ES-I3 (cell line): Measurements from ENCODE around the gene KLHL3.

Source experiments
- H3K36me3 ChIP-seq: 2 replicates; pipeline ENCODE4 v1.6.1; 2013; ENCODE audit warnings: mild to moderate bottlenecking, low read length, control low read depth, moderate library complexity; ENCODE audit not compliant: insufficient read depth
- H3K4me1 ChIP-seq: 2 replicates; pipeline ENCODE4 v1.6.1; 2013; ENCODE audit warnings: mild to moderate bottlenecking, control low read depth, low read length; ENCODE audit not compliant: insufficient read depth
- H3K9ac ChIP-seq: 2 replicates; pipeline ENCODE4 v1.6.1; 2013; ENCODE audit warnings: low read depth, mild to moderate bottlenecking, low read length, moderate library complexity
- H3K9me3 ChIP-seq: 2 replicates; pipeline ENCODE4 v1.6.1; 2013; ENCODE audit warnings: mild to moderate bottlenecking, low read length, moderate library complexity; ENCODE audit not compliant: control insufficient read depth, insufficient read depth

The KLHL3 gene

GRCh38 chr5:137632716-137633115 lies 103.2 kb downstream of the KLHL3 start:
- Histone ChIP-seq H3K4me1 (peaks cover 10% of the 10 kb centered on the region), H3K9ac (no peak overlapping the region), H3K36me3 (no peaks in the 10 kb centered on the region), H3K9me3 (no peaks in the 10 kb centered on the region)

GRCh38 chr5:137631453-137631852 lies 104.4 kb downstream of the KLHL3 start:
- Histone ChIP-seq H3K9ac (no peak overlapping the region), H3K36me3 (no peaks in the 10 kb centered on the region), H3K9me3 (no peaks in the 10 kb centered on the region), H3K4me1 (peaks cover 10% of the 10 kb centered on the region)

GRCh38 chr5:137630972-137631370 lies 104.9 kb downstream of the KLHL3 start:
- H3K4me1 ChIP-seq, result peaks cover 10% of the 10 kb centered on the region
- no peaks in the 10 kb centered on the region for H3K9me3 ChIP-seq
- no peaks in the 10 kb centered on the region for H3K36me3 ChIP-seq
- H3K9ac ChIP-seq, result no peak overlapping the region

- Histone ChIP-seq H3K36me3 (no peaks in the 10 kb centered on the region), H3K9ac (no peak overlapping the region), H3K4me1 (peaks cover 10% of the 10 kb centered on the region), H3K9me3 (no peaks in the 10 kb centered on the region)
These were observed 105.5 kb downstream of the KLHL3 start for GRCh38 chr5:137630216-137630971.

GRCh38 chr5:137629646-137630045 lies 106.2 kb downstream of the KLHL3 start:
- Histone ChIP-seq H3K4me1 (peaks cover 10% of the 10 kb centered on the region), H3K9ac (no peak overlapping the region), H3K36me3 (no peaks in the 10 kb centered on the region), H3K9me3 (no peaks in the 10 kb centered on the region)

- Histone ChIP-seq H3K36me3 (no peaks in the 10 kb centered on the region), H3K9me3 (no peaks in the 10 kb centered on the region), H3K9ac (no peak overlapping the region), H3K4me1 (peaks cover 10% of the 10 kb centered on the region)
These were observed 108.2 kb downstream of the KLHL3 start for GRCh38 chr5:137627706-137628105.

GRCh38 chr5:137627293-137627692 lies 108.6 kb downstream of the KLHL3 start:
- H3K9ac ChIP-seq, result no peak overlapping the region
- no peaks in the 10 kb centered on the region for H3K36me3 ChIP-seq
- peaks cover 10% of the 10 kb centered on the region for H3K4me1 ChIP-seq
- no peaks in the 10 kb centered on the region for H3K9me3 ChIP-seq

GRCh38 chr5:137624786-137625349 lies 111.0 kb downstream of the KLHL3 start:
- no peak overlapping the region for H3K9ac ChIP-seq
- no peaks in the 10 kb centered on the region for H3K36me3 ChIP-seq
- H3K4me1 ChIP-seq, result peaks cover 2% of the 10 kb centered on the region; the same call in 1 of the 2 replicates
- no peaks in the 10 kb centered on the region for H3K9me3 ChIP-seq

- no peaks in the 10 kb centered on the region for H3K9me3 ChIP-seq
- no peaks in the 10 kb centered on the region for H3K4me1 ChIP-seq
These were observed 113.0 kb downstream of the KLHL3 start for GRCh38 chr5:137622850-137623249.

GRCh38 chr5:137621861-137622823 lies 113.7 kb downstream of the KLHL3 start:
- Histone ChIP-seq H3K4me1 (no peaks in the 10 kb centered on the region), H3K9me3 (no peaks in the 10 kb centered on the region), H3K36me3 (no peaks in the 10 kb centered on the region), H3K9ac (no peak overlapping the region)

More at GRCh38 chr5:137622850-137623249, 113.0 kb downstream of the KLHL3 start:
- Histone ChIP-seq H3K36me3 (no peaks in the 10 kb centered on the region), H3K9ac (no peak overlapping the region)

- no peaks in the 10 kb centered on the region for H3K4me1 ChIP-seq
- no peaks in the 10 kb centered on the region for H3K36me3 ChIP-seq
- no peaks in the 10 kb centered on the region for H3K9me3 ChIP-seq
- no peak overlapping the region for H3K9ac ChIP-seq
These were observed 114.6 kb downstream of the KLHL3 start for GRCh38 chr5:137621306-137621705.

- H3K9me3 ChIP-seq, result no peaks in the 10 kb centered on the region
- no peak overlapping the region for H3K9ac ChIP-seq
- H3K36me3 ChIP-seq, result no peaks in the 10 kb centered on the region
- no peaks in the 10 kb centered on the region for H3K4me1 ChIP-seq
These were observed 116.6 kb downstream of the KLHL3 start for GRCh38 chr5:137619191-137619870.

GRCh38 chr5:137618476-137618875 lies 117.4 kb downstream of the KLHL3 start:
- Histone ChIP-seq H3K9me3 (no peaks in the 10 kb centered on the region), H3K4me1 (no peaks in the 10 kb centered on the region), H3K36me3 (no peaks in the 10 kb centered on the region), H3K9ac (no peak overlapping the region)
